Lower lobe of right lung (tissue), 2 donors: Measurements from ENCODE around the gene INSIG1. TPM values are rescaled to one million over a fixed set of nuclear protein-coding genes. Genes with fewer than 3 reads are reported as not detected.
A peak's percentile ranks its signal among the peaks of the same experiment; 100 is the strongest.

Experiments used
- ATAC-seq, 2 donors: fragments of 200-7000 bp; cut with Tn5 transposase; one replicate each; pipeline ENCODE4 v1.9.1; 2020 to 2022; ENCODE audit warnings: mild to moderate bottlenecking in 2 of 2, moderate library complexity in 2 of 2
- DNase-seq: peaks from one replicate; pipeline ENCODE4 v3.0.0-alpha.2; 2020
- H3K27ac ChIP-seq: fragments of 200-600 bp; one replicate; pipeline ENCODE4 v1.8.0; 2022
- H3K27me3 ChIP-seq: fragments of 200-600 bp; one replicate; pipeline ENCODE4 v1.8.0; 2022; ENCODE audit warnings: low read depth
- H3K36me3 ChIP-seq: fragments of 200-600 bp; one replicate; pipeline ENCODE4 v1.8.0; 2022; ENCODE audit warnings: mild to moderate bottlenecking
- H3K4me1 ChIP-seq: fragments of 200-600 bp; one replicate; pipeline ENCODE4 v1.8.0; 2022
- H3K4me3 ChIP-seq: fragments of 200-600 bp; one replicate; pipeline ENCODE4 v1.8.0; 2022; ENCODE audit warnings: mild to moderate bottlenecking
- H3K9me3 ChIP-seq: fragments of 200-600 bp; one replicate; pipeline ENCODE4 v1.8.0; 2022
- intact Hi-C: fragments of 100-400 bp; cut with DNase I; formaldehyde crosslinking; loops from one replicate; pipeline ENCODE4 v1.11.0; 2022
- long read RNA-seq: library from polyadenylated mRNA; unstranded; transcript quantifications from one replicate; pipeline ENCODE4 v2.0.0, GENCODE V29; 2021
- total RNA-seq: library from RNA; stranded (reverse); fragmentation: NEBNext Ultra II Directional; extraction: Animal tissue kit (Norgen Biotek cat#: 25700); gene quantifications from one replicate; pipeline ENCODE4 v1.2.1, GENCODE V29; 2021
- TF ChIP-seq, protein P1 (sequence below): fragments of 200-600 bp; IDR thresholded peaks from one replicate; pipeline ENCODE4 v1.8.0; 2022; ENCODE audit warnings: antibody characterized with exemption, mild to moderate bottlenecking
- donor health status: DM: no; HTN: yes; CAD: no; lungs with severe emphysema.

The INSIG1 gene
- total RNA-seq, result 70.9 TPM
- long read RNA-seq, transcript INSIG1-201 (6 exons, 3,010 nt), result major isoform, 146 of 202 reads
- long read RNA-seq, partial matches to known transcripts, result 20 of 202 reads
- long read RNA-seq, other reads (novel, unspliced or antisense), result 33 of 202 reads

DNA sequence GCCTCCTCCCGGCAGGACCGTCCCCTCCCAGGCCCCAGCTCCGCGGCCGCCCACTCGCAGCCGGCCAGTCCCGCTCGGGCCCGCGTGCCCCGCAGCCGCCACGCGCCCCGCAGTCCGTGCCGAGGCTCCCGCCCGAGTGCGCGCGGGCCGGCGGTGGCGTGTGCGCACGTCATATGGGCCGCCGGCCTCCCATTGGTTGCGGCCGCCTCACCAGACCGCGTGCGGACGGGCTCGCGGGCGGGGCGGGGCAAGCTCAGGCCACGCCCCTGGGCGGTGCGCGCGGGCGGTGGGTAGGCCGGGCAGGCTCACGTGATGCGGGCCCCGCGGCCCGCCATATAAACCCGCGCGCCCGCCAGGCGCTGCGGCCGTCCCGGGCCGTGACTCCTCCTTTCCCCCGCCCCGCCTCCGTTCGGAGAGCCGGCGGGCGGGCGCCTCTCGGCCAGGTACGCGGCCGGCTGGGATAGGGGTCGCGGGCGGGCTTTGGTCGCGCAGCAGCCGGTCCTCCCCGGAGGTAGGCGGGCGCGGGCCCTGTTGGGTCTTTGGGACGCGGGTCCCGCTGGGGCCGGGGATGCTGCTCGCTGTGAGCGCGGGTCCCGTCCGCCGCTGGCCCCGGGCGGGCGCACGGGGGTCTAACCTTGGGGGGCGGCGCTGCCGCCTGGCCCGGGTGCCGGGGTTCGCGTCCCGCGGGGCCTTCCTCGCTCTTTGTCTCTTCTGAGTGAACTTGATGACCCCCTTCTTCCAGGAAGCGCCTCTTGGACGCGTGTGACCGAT, at the start of gene INSIG1:
INSIG1 (plus strand) TSS at position 362 of the 771 bp plus-strand sequence; CDS start at position 770, 408 bp downstream.
- DNase-seq, result peak; percentile 94
- peaks cover 34% of the 10 kb centered on the region for H3K4me1 ChIP-seq
- H3K4me3 ChIP-seq, result peak within 1 kb of the TSS; percentile 83
- no peaks in the 10 kb centered on the region for H3K27me3 ChIP-seq
- H3K9me3 ChIP-seq, result no peaks in the 10 kb centered on the region
- H3K36me3 ChIP-seq, result peaks cover 18% of the 10 kb centered on the region
- intact Hi-C loops, result no loop called here
- peak; percentile 92 to 95 for ATAC-seq
- H3K27ac ChIP-seq, result peak within 1 kb of the TSS; percentile 92
- TF ChIP-seq, protein P1, sequence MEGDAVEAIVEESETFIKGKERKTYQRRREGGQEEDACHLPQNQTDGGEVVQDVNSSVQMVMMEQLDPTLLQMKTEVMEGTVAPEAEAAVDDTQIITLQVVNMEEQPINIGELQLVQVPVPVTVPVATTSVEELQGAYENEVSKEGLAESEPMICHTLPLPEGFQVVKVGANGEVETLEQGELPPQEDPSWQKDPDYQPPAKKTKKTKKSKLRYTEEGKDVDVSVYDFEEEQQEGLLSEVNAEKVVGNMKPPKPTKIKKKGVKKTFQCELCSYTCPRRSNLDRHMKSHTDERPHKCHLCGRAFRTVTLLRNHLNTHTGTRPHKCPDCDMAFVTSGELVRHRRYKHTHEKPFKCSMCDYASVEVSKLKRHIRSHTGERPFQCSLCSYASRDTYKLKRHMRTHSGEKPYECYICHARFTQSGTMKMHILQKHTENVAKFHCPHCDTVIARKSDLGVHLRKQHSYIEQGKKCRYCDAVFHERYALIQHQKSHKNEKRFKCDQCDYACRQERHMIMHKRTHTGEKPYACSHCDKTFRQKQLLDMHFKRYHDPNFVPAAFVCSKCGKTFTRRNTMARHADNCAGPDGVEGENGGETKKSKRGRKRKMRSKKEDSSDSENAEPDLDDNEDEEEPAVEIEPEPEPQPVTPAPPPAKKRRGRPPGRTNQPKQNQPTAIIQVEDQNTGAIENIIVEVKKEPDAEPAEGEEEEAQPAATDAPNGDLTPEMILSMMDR, result no peak

DNA sequence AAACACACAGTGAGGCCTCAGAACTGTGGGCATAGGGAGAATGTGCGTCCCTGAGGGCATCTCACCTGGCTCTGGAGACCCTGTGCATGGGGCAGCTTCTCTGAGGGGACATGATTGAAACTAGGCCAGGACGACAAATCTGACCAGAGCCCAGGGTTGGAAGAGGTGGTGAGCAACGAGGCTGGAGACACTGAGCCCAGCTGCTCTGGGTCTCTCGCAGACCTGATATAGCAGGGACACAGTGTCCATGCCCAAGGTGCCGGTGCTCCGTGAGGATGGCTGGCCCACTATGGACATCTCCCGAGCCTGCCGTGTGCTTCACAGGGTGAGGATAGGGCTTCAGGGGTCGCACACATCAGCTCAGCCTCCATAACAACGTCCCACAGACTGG, 49.3 kb upstream of the INSIG1 start:
- Histone ChIP-seq H3K27ac (no peak overlapping the region), H3K36me3 (no peaks in the 10 kb centered on the region), H3K4me3 (no peak overlapping the region), H3K9me3 (no peaks in the 10 kb centered on the region), H3K27me3 (peaks cover 5% of the 10 kb centered on the region), H3K4me1 (no peaks in the 10 kb centered on the region)
- no peak for DNase-seq
- no peak for ATAC-seq
- TF ChIP-seq, protein P1, result no peak
- intact Hi-C loops, result no loop called here

DNA sequence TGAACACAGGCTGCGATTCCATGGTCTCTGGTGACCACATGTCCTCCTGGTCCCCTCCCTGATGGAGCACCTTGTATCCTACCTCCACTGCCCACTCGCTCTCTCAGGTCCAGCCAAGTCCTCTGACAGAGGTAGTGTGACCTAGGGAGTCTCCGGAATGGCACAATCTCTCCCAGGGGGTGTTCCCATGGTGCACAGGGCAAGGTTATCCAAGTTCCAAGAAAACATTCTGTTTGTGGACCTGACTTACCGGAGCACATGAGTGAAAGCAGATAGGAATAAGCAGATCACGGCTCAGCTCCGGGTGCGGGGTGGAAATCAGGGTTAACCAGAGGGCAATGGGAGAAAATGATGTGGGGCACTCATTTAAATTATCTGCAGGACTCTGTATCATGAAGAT, 45.8 kb upstream of the INSIG1 start:
- intact Hi-C loops, result no loop called here
- no peak for ATAC-seq
- Histone ChIP-seq H3K27me3 (peaks cover 5% of the 10 kb centered on the region), H3K4me1 (no peaks in the 10 kb centered on the region), H3K36me3 (no peaks in the 10 kb centered on the region), H3K9me3 (no peaks in the 10 kb centered on the region), H3K27ac (no peak overlapping the region), H3K4me3 (no peak overlapping the region)
- TF ChIP-seq, protein P1, result no peak
- DNase-seq, result no peak

GRCh38 chr7:155252444-155252887, 45.2 kb upstream of the INSIG1 start:
- ATAC-seq (peak in 1 of 2 donors; percentile 22), DNase-seq (no peak)
- Histone ChIP-seq H3K27me3 (peaks cover 5% of the 10 kb centered on the region), H3K4me3 (no peak overlapping the region), H3K4me1 (no peaks in the 10 kb centered on the region), H3K27ac (no peak overlapping the region), H3K36me3 (no peaks in the 10 kb centered on the region), H3K9me3 (no peaks in the 10 kb centered on the region)
- TF ChIP-seq, protein P1, result no peak
- intact Hi-C loops, result no loop called here

DNA sequence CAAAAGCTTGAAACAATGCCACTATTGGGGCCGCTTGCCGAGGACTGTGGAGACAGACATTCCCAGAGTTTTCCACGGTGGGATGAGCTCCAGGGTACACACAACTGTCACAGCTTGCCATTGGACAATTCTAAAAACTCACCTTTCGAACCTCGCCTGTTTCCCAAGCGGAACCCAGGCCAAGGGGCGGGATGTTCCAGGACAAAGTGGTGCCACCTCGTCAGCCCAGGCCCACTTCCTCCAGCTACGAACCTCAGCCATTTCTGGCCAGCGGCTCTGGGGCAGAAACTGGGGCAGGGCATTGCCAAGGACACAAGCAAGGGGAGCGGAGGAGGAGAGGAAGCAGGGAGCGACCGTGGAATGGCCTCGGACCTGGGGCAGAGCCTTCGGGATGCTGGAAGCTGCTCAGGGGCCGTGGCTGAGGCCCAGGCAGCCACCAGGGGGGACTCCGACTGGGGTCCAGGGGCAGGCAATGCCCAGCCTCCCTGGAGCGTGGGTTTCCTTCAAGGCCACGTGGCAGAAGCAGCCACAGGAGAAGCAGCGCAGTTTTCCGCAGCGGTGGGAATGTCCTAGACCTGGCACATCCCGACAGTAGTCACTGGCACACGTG, 44.7 kb upstream of the INSIG1 start:
- TF ChIP-seq, protein P1, result no peak
- intact Hi-C loops, result no loop called here

More for the DNA sequence above, 44.7 kb upstream of the INSIG1 start:
- no peak overlapping the region for H3K27ac ChIP-seq
- no peak overlapping the region for H3K4me3 ChIP-seq
- DNase-seq, result no peak
- peaks cover 5% of the 10 kb centered on the region for H3K27me3 ChIP-seq
- ATAC-seq, result no peak
- H3K4me1 ChIP-seq, result no peaks in the 10 kb centered on the region
- no peaks in the 10 kb centered on the region for H3K36me3 ChIP-seq
- no peaks in the 10 kb centered on the region for H3K9me3 ChIP-seq
